ENCODE data around the gene ABCB6. TPM values are rescaled to one million over a fixed set of nuclear protein-coding genes. Genes with fewer than 3 reads are reported as not detected.
A peak's percentile ranks its signal among the peaks of the same experiment; 100 is the strongest.

ABCB6 gene
- total and polyA plus RNA-seq, 2 donors (not counting 1 experiment from before 2014, with no cell fraction given), result 12.5 to 49.5 TPM

- Histone ChIP-seq H2AFZ (ENCODE audit: low read length) (peak overlapping the region; percentile 9), H3K9me3 (ENCODE audit: control insufficient read depth, insufficient read depth, low read depth, low read length) (no peaks in the 10 kb centered on the region), H3K27ac (ENCODE audit: insufficient read depth, low read length) (no peak overlapping the region), H3K36me3 (ENCODE audit: control insufficient read depth, insufficient read depth, low read length) (peaks cover 5% of the 10 kb centered on the region), H3K27me3 (ENCODE audit: control insufficient read depth, insufficient read depth, low read length) (peaks cover 12% of the 10 kb centered on the region), H3K79me2 (ENCODE audit: control insufficient read depth, insufficient read depth, low read length) (no peaks in the 10 kb centered on the region), H3K4me2 (ENCODE audit: extremely low read depth, insufficient read depth, low read length) (peak overlapping the region; percentile 98), H3K9ac (ENCODE audit: insufficient read depth, low read length) (no peak overlapping the region), H3K4me1 (ENCODE audit: control insufficient read depth, extremely low read depth, insufficient read depth, low read length) (peaks cover 15% of the 10 kb centered on the region), H3K4me3 (replicated peaks in 1 of 4; ENCODE audit: control extremely low read depth in 1 of 4, insufficient read depth in 1 of 4, low read depth in 3 of 4, low read length in 4 of 4) (peak overlapping the region; percentile 39 to 66 (median 52)), H4K20me1 (ENCODE audit: control insufficient read depth, extremely low read depth, insufficient read depth, low read length) (no peaks in the 10 kb centered on the region)
- no peak for DNase-seq (ENCODE audit: low read depth in 2 of 2)
- TF ChIP-seq EZH2 (IDR thresholded peaks at IDR 0.05; ENCODE audit: low read length, missing control alignments) (no peak), CTCF (conservative IDR thresholded peaks at IDR 0.05 in 1 of 2, IDR thresholded peaks at IDR 0.05 in 1 of 2; ENCODE audit: low read depth in 1 of 2, low read length in 2 of 2) (no peak)
Measured at GRCh38 chr2:219254590-219255201, 35.9 kb upstream of the ABCB6 start.

- no peaks in the 10 kb centered on the region for H3K79me2 ChIP-seq (ENCODE audit: control insufficient read depth, insufficient read depth, low read length)
- no peaks in the 10 kb centered on the region for H3K9me3 ChIP-seq (ENCODE audit: control insufficient read depth, insufficient read depth, low read depth, low read length)
- peak within 1 kb of the TSS; percentile 40 for H3K9ac ChIP-seq (ENCODE audit: insufficient read depth, low read length)
- no peaks in the 10 kb centered on the region for H4K20me1 ChIP-seq (ENCODE audit: control insufficient read depth, extremely low read depth, insufficient read depth, low read length)
- H3K27me3 ChIP-seq (ENCODE audit: control insufficient read depth, insufficient read depth, low read length), result peaks cover 12% of the 10 kb centered on the region
- TF ChIP-seq CTCF (conservative IDR thresholded peaks at IDR 0.05 in 1 of 2, IDR thresholded peaks at IDR 0.05 in 1 of 2; ENCODE audit: low read depth in 1 of 2, low read length in 2 of 2) (no peak), EZH2 (IDR thresholded peaks at IDR 0.05; ENCODE audit: low read length, missing control alignments) (peak; percentile 74)
- H2AFZ ChIP-seq (ENCODE audit: low read length), result peak within 1 kb of the TSS; percentile 67
- peak within 1 kb of the TSS; percentile 39 to 66 (median 52) for H3K4me3 ChIP-seq (replicated peaks in 1 of 4; ENCODE audit: control extremely low read depth in 1 of 4, insufficient read depth in 1 of 4, low read depth in 3 of 4, low read length in 4 of 4)
- peak; percentile 51 to 52 for DNase-seq (ENCODE audit: low read depth in 2 of 2)
- H3K36me3 ChIP-seq (ENCODE audit: control insufficient read depth, insufficient read depth, low read length), result peaks cover 5% of the 10 kb centered on the region
- peaks cover 20% of the 10 kb centered on the region for H3K4me1 ChIP-seq (ENCODE audit: control insufficient read depth, extremely low read depth, insufficient read depth, low read length)
- peak within 1 kb of the TSS; percentile 10 for H3K27ac ChIP-seq (ENCODE audit: insufficient read depth, low read length)
- H3K4me2 ChIP-seq (ENCODE audit: extremely low read depth, insufficient read depth, low read length), result peak within 1 kb of the TSS; percentile 98
Measured at GRCh38 chr2:219253753-219254589, 35.2 kb upstream of the ABCB6 start, which contains the start of gene TUBA4A. Gene TUBA4A (minus strand): TSS chr2:219253918. CDS start chr2:219253858, 60 bp downstream.

All from fibroblast of lung (primary cell).